GM12872 (cell line): ENCODE data around the gene RRAGD.

Experiments
- CTCF ChIP-seq: IDR thresholded peaks from 3 replicates; pipeline ENCODE4 v1.5.1; 2011; ENCODE audit warnings: low read depth, mild to moderate bottlenecking, low read length, moderate library complexity; ENCODE audit not compliant: insufficient read depth

RRAGD gene

DNA sequence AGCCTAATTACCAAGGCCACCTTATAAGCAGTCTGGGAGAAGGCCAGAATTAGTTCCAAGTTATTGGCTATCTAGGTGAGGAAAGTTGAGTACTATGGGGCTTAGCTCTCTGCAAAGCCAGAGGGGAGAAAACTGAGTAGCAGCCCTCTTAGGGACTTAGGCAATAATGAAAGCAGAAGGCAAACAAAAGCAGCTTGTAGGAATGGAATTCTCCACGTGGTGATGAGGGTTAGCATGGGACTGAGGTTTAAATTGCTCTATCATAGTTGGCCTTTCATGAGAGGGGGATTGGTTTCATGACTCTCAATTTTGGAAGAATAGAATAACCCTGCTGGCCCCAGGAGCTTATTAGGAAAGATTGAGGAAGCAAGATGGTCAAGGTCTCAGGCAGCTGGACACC lies 52.5 kb downstream of the RRAGD start:
- TF ChIP-seq CTCF = no peak

- TF ChIP-seq CTCF = no peak
Observed at GRCh38 chr6:89357390-89357789, 54.7 kb downstream of the RRAGD start.

DNA sequence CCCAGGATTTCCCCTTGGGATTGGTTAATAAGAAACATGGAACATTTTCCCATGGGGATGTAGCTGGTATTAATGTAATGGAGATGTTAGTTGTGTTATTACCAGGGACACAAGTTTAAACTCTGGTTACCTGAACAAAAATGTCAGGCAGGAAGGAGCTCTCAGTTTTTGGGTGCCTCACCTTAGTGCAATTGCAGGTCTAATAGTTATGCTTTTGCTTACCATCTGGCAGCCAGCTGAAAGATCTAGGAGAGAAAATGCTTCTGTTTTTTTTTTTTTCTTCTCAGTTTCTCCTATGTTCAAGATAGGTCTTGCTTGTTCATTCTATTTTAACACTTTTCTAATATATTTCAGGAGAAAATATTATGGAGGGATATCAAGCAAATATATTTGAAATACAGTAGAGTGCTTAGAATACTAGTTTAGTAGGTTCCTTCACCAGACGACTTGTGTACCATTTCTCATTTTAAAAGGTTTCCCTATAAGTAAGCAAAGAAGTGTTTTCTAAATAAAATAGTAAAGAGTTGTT lies 55.4 kb downstream of the RRAGD start:
- TF ChIP-seq CTCF = no peak

DNA sequence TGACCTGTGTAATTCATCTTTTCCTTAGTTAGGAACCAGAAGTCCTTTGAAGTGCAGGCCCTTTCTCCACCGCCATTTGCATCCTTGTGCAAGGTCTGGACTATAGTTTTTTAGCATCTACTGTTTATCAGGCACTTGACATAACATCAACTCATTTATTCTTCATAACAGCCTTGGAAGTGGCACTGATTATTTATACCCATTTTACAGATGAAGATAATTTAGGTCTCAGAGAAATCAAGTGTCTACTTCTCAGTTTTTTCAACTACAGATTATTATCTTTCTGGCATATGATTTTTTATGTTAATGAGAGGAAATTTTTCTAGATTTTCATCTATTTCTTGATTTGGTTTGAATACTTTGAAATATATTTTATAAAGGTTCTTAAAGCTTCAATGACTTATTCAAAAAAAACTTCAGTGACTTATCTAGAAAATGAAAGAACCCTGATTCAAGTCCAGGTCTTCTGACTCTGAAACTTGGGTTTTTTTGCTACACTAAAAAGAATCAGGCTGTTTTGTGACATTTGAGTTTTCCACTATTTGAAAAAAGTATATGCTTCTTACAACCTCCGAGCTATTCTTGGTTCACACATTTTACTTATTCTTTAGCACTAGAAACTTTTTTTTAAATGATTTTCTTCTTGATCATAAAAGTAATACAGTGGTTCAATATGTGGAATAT lies 56.4 kb downstream of the RRAGD start:
- no peak for TF ChIP-seq CTCF

DNA sequence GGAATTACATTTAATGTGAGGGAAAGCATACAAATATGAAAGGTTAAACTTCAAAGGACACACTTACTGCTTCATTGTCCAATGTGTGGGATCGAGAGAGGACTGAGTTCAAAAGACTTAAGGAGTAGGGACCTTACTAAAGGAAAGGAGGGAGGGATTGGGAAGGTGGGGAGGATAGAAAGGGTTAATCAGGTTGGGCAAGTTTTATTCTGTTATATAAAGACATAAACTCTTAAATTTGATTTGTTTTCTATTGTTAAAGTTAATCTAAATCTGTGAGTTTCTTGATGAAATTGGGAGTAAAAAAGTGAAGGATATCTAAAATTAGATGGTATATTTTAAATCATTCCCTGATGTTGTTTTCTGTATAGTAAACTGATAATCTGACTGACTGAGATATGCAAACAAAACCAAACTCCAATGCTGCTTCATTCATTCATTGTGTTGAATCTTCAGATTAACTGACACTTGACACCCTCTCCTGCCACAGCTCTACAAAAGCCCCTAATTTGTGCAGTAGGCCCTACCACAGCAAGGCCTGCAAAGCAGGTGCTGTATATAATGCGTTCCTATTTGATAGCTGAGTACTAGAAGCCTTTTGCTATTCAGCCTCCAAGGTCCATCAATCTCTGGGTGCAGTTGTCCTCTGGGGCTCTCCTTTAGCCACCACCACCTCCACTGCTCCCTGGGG lies 58.2 kb downstream of the RRAGD start:
- no peak for TF ChIP-seq CTCF

DNA sequence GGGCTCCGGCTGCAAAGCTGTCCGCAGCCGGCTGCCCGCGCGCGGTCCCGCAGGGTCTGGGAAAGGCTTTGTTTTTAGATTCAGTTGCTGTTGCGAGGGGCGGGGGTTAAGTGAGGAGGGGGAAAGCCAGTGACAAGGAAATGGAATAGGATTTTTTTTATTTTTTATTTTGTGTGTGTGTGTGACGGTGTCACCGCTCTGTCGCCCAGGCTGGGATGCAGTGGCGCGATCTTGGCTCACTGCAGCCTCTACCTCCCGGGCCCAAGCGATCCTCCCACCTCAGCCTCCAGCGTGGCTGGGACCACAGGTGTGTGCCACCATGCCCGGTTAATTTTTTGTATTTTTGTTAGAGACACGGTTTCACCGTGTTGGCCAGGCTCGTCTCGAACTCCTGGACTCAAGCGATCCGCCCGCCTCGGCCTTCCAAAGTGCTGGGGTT lies 58.9 kb downstream of the RRAGD start:
- no peak for TF ChIP-seq CTCF

- TF ChIP-seq CTCF = no peak
Observed at GRCh38 chr6:89352278-89353117, 59.6 kb downstream of the RRAGD start, which contains the start of gene UBE2J1. UBE2J1 (minus strand) TSS chr6:89352722; CDS start chr6:89352569, 153 bp downstream.
